Fibroblast of lung (primary cell): Measurements from ENCODE around the gene SPATS2L. TPM values are rescaled to one million over a fixed set of nuclear protein-coding genes. Genes with fewer than 3 reads are reported as not detected.

ENCODE experiments used
- DNase-seq, 2 donors: peaks; one replicate each; pipeline versions ENCODE4 v3.0.0 to v3.0.0-alpha.2; 2010; ENCODE audit warnings: low read depth in 2 of 2
- H2AFZ ChIP-seq: 2 replicates; pipeline ENCODE4 v1.5.1; 2012; ENCODE audit warnings: low read length, control low read depth, inconsistent platforms
- H3K27ac ChIP-seq: 2 replicates; pipeline ENCODE4 v1.5.1; 2011; ENCODE audit warnings: low read length, control low read depth; ENCODE audit not compliant: insufficient read depth
- H3K27me3 ChIP-seq: 2 replicates; pipeline ENCODE4 v1.5.1; 2011; ENCODE audit warnings: mild to moderate bottlenecking, low read length; ENCODE audit not compliant: control insufficient read depth, insufficient read depth
- H3K36me3 ChIP-seq: 2 replicates; pipeline ENCODE4 v1.5.1; 2011; ENCODE audit warnings: low read length; ENCODE audit not compliant: control insufficient read depth, insufficient read depth
- H3K4me1 ChIP-seq: 2 replicates; pipeline ENCODE4 v1.5.1; 2011; ENCODE audit warnings: low read length; ENCODE audit not compliant: control insufficient read depth, insufficient read depth; ENCODE audit errors: extremely low read depth
- H3K4me2 ChIP-seq: 2 replicates; pipeline ENCODE4 v1.5.1; 2011; ENCODE audit warnings: low read length, control low read depth; ENCODE audit not compliant: insufficient read depth; ENCODE audit errors: extremely low read depth
- H3K4me3 ChIP-seq, 4 experiments: fragments of 200-600 bp in 1 of 4; sonication (generic) in 1 of 4; replicated peaks in 1 of 4; 2 replicates each; pipeline ENCODE4 v1.5.1; 2011 to 2016; ENCODE audit warnings: low read length in 4 of 4, low read depth in 3 of 4, mild to moderate bottlenecking in 3 of 4, control low read depth in 2 of 4, inconsistent platforms in 1 of 4, mixed read lengths in 1 of 4; ENCODE audit not compliant: insufficient read depth in 1 of 4; ENCODE audit errors: control extremely low read depth in 1 of 4
- H3K79me2 ChIP-seq: 2 replicates; pipeline ENCODE4 v1.5.1; 2012; ENCODE audit warnings: mild to moderate bottlenecking, low read length, inconsistent platforms; ENCODE audit not compliant: control insufficient read depth, insufficient read depth
- H3K9ac ChIP-seq: 2 replicates; pipeline ENCODE4 v1.5.1; 2011; ENCODE audit warnings: mild to moderate bottlenecking, low read length, control low read depth; ENCODE audit not compliant: insufficient read depth
- H3K9me3 ChIP-seq: 2 replicates; pipeline ENCODE4 v1.5.1; 2012; ENCODE audit warnings: low read depth, low read length; ENCODE audit not compliant: control insufficient read depth, insufficient read depth
- H4K20me1 ChIP-seq: 2 replicates; pipeline ENCODE4 v1.5.1; 2011; ENCODE audit warnings: low read length; ENCODE audit not compliant: control insufficient read depth, insufficient read depth; ENCODE audit errors: extremely low read depth
- EZH2 ChIP-seq: IDR thresholded peaks from 2 replicates; pipeline ENCODE4 v1.5.1; 2012; ENCODE audit warnings: low read length, control low read depth, mild to moderate bottlenecking; ENCODE audit errors: missing control alignments
- polyA plus RNA-seq, 2 donors: library from polyadenylated mRNA; depleted of rRNA in 1 of 2; stranded (reverse) in 1 of 2; unstranded in 1 of 2; fragments of >200 nt; gene quantifications; 2 replicates each; pipeline ENCODE4 v1.2.1, GENCODE V29; 2011 to 2012; ENCODE audit warnings: missing spikeins in 1 of 2
- total RNA-seq: library from RNA; depleted of rRNA; stranded (reverse); fragments of >200 nt; gene quantifications from 2 replicates; pipeline ENCODE4 v1.2.1, GENCODE V29; 2014
- TF ChIP-seq, protein P1 (sequence below), 2 donors: IDR thresholded peaks in 1 of 2; conservative IDR thresholded peaks in 1 of 2; 1 replicate in 1 of 2; 2 replicates in 1 of 2; pipeline ENCODE4 v1.5.1; 2011 to 2012; ENCODE audit warnings: low read length in 2 of 2, control low read depth in 1 of 2, inconsistent platforms in 1 of 2, low read depth in 1 of 2, mild to moderate bottlenecking in 1 of 2

Gene SPATS2L
- total and polyA plus RNA-seq, 2 donors (not counting 1 experiment from before 2014, with no cell fraction given), result 73.8 to 291 TPM

DNA sequence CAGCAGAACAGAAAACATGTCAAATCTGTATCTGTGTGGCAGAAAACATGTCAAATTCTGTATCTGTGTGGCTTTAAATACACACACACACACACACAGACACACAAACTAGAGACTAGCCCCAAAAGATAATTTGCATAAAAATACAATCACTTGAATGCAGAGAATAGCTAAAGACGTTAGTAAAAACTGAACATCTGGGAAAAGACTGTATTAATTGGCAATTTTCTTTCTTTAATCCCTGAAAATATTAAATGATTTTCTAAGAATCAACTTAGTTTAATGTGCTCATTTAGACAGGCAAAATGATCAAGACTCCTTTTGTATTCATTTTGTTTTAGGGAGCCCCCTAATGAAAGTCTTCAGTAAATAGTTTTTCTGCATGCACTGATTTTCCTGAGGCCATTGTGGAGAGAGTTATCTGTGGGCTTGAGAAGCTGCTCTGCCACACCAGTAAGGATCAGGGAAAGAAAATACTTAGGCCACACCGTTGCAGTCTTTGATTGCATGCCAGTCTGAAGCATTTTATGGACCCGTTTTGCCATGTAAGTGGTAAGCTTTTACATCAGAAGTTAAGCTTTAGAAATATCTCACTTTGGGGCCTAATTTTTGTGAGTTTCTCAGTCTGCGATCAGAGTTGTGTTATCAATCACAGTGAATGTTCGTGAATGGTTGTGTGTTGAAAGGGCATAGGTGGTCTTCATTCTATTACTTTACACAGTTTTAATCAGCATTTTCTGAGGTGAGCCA lies 2.2 kb downstream of the SPATS2L start:
- no peaks in the 10 kb centered on the region for H4K20me1 ChIP-seq
- peaks cover 72% of the 10 kb centered on the region for H3K79me2 ChIP-seq

GRCh38 chr2:200309296-200310049 lies 3.0 kb downstream of the SPATS2L start:
- H3K9me3 ChIP-seq, result no peaks in the 10 kb centered on the region
- H2AFZ ChIP-seq, result no peak overlapping the region
- peak overlapping the region; percentile 48 to 95 (median 72) for H3K4me3 ChIP-seq
- H4K20me1 ChIP-seq, result no peaks in the 10 kb centered on the region
- H3K27me3 ChIP-seq, result no peaks in the 10 kb centered on the region
- peak overlapping the region; percentile 94 for H3K4me2 ChIP-seq
- H3K36me3 ChIP-seq, result no peaks in the 10 kb centered on the region
- H3K9ac ChIP-seq, result no peak overlapping the region
- DNase-seq, result no peak
- TF ChIP-seq, protein P1, sequence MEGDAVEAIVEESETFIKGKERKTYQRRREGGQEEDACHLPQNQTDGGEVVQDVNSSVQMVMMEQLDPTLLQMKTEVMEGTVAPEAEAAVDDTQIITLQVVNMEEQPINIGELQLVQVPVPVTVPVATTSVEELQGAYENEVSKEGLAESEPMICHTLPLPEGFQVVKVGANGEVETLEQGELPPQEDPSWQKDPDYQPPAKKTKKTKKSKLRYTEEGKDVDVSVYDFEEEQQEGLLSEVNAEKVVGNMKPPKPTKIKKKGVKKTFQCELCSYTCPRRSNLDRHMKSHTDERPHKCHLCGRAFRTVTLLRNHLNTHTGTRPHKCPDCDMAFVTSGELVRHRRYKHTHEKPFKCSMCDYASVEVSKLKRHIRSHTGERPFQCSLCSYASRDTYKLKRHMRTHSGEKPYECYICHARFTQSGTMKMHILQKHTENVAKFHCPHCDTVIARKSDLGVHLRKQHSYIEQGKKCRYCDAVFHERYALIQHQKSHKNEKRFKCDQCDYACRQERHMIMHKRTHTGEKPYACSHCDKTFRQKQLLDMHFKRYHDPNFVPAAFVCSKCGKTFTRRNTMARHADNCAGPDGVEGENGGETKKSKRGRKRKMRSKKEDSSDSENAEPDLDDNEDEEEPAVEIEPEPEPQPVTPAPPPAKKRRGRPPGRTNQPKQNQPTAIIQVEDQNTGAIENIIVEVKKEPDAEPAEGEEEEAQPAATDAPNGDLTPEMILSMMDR (conservative IDR thresholded peaks at IDR 0.05 in 1 of 2, IDR thresholded peaks at IDR 0.05 in 1 of 2; ENCODE audit: low read depth in 1 of 2, low read length in 2 of 2), result no peak
- TF ChIP-seq EZH2, result no peak
- peak overlapping the region; percentile 40 for H3K27ac ChIP-seq
- peaks cover 80% of the 10 kb centered on the region for H3K79me2 ChIP-seq
- H3K4me1 ChIP-seq, result peaks cover 16% of the 10 kb centered on the region

More for the DNA sequence above, 2.2 kb downstream of the SPATS2L start:
- H3K4me2 ChIP-seq, result peak overlapping the region; percentile 94
- peak overlapping the region; percentile 40 for H3K27ac ChIP-seq
- H2AFZ ChIP-seq, result no peak overlapping the region
- H3K9me3 ChIP-seq, result no peaks in the 10 kb centered on the region
- H3K36me3 ChIP-seq, result no peaks in the 10 kb centered on the region
- TF ChIP-seq, protein P1 (conservative IDR thresholded peaks at IDR 0.05 in 1 of 2, IDR thresholded peaks at IDR 0.05 in 1 of 2; ENCODE audit: low read depth in 1 of 2, low read length in 2 of 2), result peak in 1 of 2 donors; percentile 36
- no peak for TF ChIP-seq EZH2
- H3K4me1 ChIP-seq, result peaks cover 16% of the 10 kb centered on the region
- no peaks in the 10 kb centered on the region for H3K27me3 ChIP-seq
- H3K9ac ChIP-seq, result no peak overlapping the region
- DNase-seq, result peak; percentile 49 to 76
- peak overlapping the region; percentile 48 to 95 (median 72) for H3K4me3 ChIP-seq

- peaks cover 3% of the 10 kb centered on the region for H3K36me3 ChIP-seq
- no peaks in the 10 kb centered on the region for H3K9me3 ChIP-seq
- H3K4me3 ChIP-seq, result peak overlapping the region in 1 of 4 experiments; percentile 19
- no peak overlapping the region for H2AFZ ChIP-seq
- no peaks in the 10 kb centered on the region for H3K27me3 ChIP-seq
- H3K27ac ChIP-seq, result peak overlapping the region; percentile 6
- no peak overlapping the region for H3K9ac ChIP-seq
- H4K20me1 ChIP-seq, result no peaks in the 10 kb centered on the region
- H3K4me1 ChIP-seq, result peaks cover 20% of the 10 kb centered on the region
- peak overlapping the region; percentile 1 for H3K4me2 ChIP-seq
- DNase-seq, result peak; percentile 55 to 80
- TF ChIP-seq EZH2, result no peak
- TF ChIP-seq, protein P1 (conservative IDR thresholded peaks at IDR 0.05 in 1 of 2, IDR thresholded peaks at IDR 0.05 in 1 of 2; ENCODE audit: low read depth in 1 of 2, low read length in 2 of 2), result no peak
- peaks cover 91% of the 10 kb centered on the region for H3K79me2 ChIP-seq
Measured at GRCh38 chr2:200310545-200310971, 4.1 kb downstream of the SPATS2L start.
